Measurements from ENCODE around the gene BUD13. TPM values are rescaled to one million over a fixed set of nuclear protein-coding genes. Genes with fewer than 3 reads are reported as not detected.

The BUD13 gene
- total and polyA plus RNA-seq, 10 of the 15 experiments (the other 5 are each of a cell fraction or from before 2014, with no cell fraction given) = 10.9 to 36.5 (median 24.7) TPM

DNA sequence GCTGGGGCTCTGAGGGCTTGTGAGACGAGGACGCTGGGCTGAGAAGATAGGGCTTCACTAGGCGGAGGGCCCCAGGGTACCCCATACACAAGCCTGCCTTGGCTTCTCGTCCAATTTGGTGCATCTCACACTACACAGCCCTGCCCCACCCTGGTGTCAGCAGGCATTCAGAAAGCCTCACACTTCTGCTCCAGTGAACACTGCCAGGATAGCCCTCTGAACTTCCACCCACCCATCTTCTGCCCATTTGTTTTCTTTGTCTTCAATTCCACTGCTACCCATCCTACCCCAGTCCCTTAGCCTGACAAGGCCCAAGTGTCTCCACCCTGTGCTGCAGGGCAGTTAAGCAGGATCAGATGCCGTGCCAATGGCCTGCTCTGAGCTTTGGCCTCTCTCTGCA is 1.9 kb upstream of the BUD13 start:
- Histone ChIP-seq H3K27me3 (replicated peaks in 1 of 2; ENCODE audit: control insufficient read depth in 2 of 2, insufficient read depth in 2 of 2, low read length in 1 of 2) (no peaks in the 10 kb centered on the region), H2AFZ (ENCODE audit: control insufficient read depth, low read depth, low read length) (no peak overlapping the region), H3K4me3 (no peak overlapping the region), H3K9ac (ENCODE audit: control insufficient read depth, insufficient read depth, low read length) (no peak overlapping the region), H3K4me1 (ENCODE audit: control insufficient read depth, insufficient read depth, low read length) (peaks cover 3% of the 10 kb centered on the region; the same call in 1 of the 2 replicates), H3K27ac (ENCODE audit: control insufficient read depth, insufficient read depth) (no peak overlapping the region), H3K36me3 (ENCODE audit: control insufficient read depth in 2 of 2, insufficient read depth in 2 of 2, low read length in 1 of 2) (peaks cover 4 to 22% of the 10 kb centered on the region in 2 experiments), H3K4me2 (ENCODE audit: control insufficient read depth, insufficient read depth) (no peak overlapping the region), H3K9me3 (replicated peaks; ENCODE audit: control insufficient read depth, insufficient read depth, low read length) (no peaks in the 10 kb centered on the region), H3K79me2 (ENCODE audit: control insufficient read depth, insufficient read depth, low read length) (peaks cover 21% of the 10 kb centered on the region), H4K20me1 (ENCODE audit: control insufficient read depth, insufficient read depth) (no peaks in the 10 kb centered on the region)
- POLR2A ChIA-PET = interaction anchor here (0.7 to 4.2 kb wide), 4 partner anchors 12 to 453 kb away, joined by 3 to 28 read pairs (median 5); partner anchors contain the start of gene ZPR1
- WGBS (ENCODE audit: insufficient coverage, insufficient replicate concordance, low lambda C conversion rate, missing lambda C conversion rate) = 80% methylated on average over 5 of the region's 5 CpGs
- intact Hi-C loops (cut with micrococcal nuclease; ENCODE audit: unreplicated experiment) = no loop called here
- TF ChIP-seq MYB (IDR thresholded peaks at IDR 0.05; ENCODE audit: borderline replicate concordance, low read depth, low read length) (no peak), POLR2AphosphoS5 (IDR thresholded peaks at IDR 0.05; ENCODE audit: low read length) (peak; percentile 57; the same call in 1 of the 2 replicates), POLR2A (IDR thresholded peaks at IDR 0.05; ENCODE audit: low read depth, low read length) (peak; percentile 62)
- FAIRE-seq (no peak), ATAC-seq (no peak), DNase-seq (ENCODE audit: low read depth, low spot score) (no peak)
- no TSS peak for BruUV-seq (replicated peaks)
- SMC1A ChIA-PET (ENCODE audit: uncharacterized antibody, unreplicated experiment) = interaction anchor here (1.0 kb wide), 1 partner anchor 11 kb away, joined by 3 read pairs; no protein-coding TSS in a partner anchor
- RAD21 ChIA-PET (ENCODE audit: unreplicated experiment) = no interaction called here
- in situ Hi-C loops (cut with MboI) = no loop called here
- CTCF ChIA-PET = interaction anchor here (1.5 to 4.0 kb wide), 3 partner anchors 9 to 61 kb away, joined by 5 to 18 read pairs (median 8); partner anchors contain the start of gene APOA5

GRCh38 chr11:116773203-116774097 is 663 bp upstream of the BUD13 start:
- POLR2A ChIA-PET = interaction anchor here (4.2 kb wide), 1 partner anchor 13 kb away, joined by 28 read pairs; the partner anchor contains the start of gene ZPR1
- peak overlapping the region; percentile 70 for H3K9ac ChIP-seq (ENCODE audit: control insufficient read depth, insufficient read depth, low read length)
- CTCF ChIA-PET = interaction anchor here (0.9 to 4.0 kb wide), 4 partner anchors 10 to 333 kb away, joined by 3 to 18 read pairs (median 6); partner anchors contain the start of gene APOA5
- no peaks in the 10 kb centered on the region for H3K9me3 ChIP-seq (replicated peaks; ENCODE audit: control insufficient read depth, insufficient read depth, low read length)
- RAD21 ChIA-PET (ENCODE audit: unreplicated experiment) = interaction anchor here (0.6 to 1.7 kb wide), 4 partner anchors 10 to 371 kb away, joined by 3 to 7 read pairs (median 4); partner anchors contain the start of genes PAFAH1B2 and ZPR1
- no peak for DNase-seq (ENCODE audit: low read depth, low spot score)
- H3K36me3 ChIP-seq (ENCODE audit: control insufficient read depth in 2 of 2, insufficient read depth in 2 of 2, low read length in 1 of 2) = peaks cover 4 to 15% of the 10 kb centered on the region in 2 experiments
- peak overlapping the region; percentile 82 for H3K4me3 ChIP-seq
- no peaks in the 10 kb centered on the region for H3K27me3 ChIP-seq (replicated peaks in 1 of 2; ENCODE audit: control insufficient read depth in 2 of 2, insufficient read depth in 2 of 2, low read length in 1 of 2)
- peak; percentile 65 for ATAC-seq
- TSS peak; percentile 94 for BruUV-seq (replicated peaks)
- peak overlapping the region; percentile 87 for H3K4me2 ChIP-seq (ENCODE audit: control insufficient read depth, insufficient read depth)
- peaks cover 21% of the 10 kb centered on the region for H3K79me2 ChIP-seq (ENCODE audit: control insufficient read depth, insufficient read depth, low read length)
- SMC1A ChIA-PET (ENCODE audit: uncharacterized antibody, unreplicated experiment) = interaction anchor here (0.8 to 1.4 kb wide), 4 partner anchors 9 to 80 kb away, joined by 3 to 4 read pairs (median 4); no protein-coding TSS in a partner anchor
- no peak for FAIRE-seq
- in situ Hi-C loops (cut with MboI) = no loop called here
- peak overlapping the region; percentile 80 for H3K27ac ChIP-seq (ENCODE audit: control insufficient read depth, insufficient read depth)
- intact Hi-C loops (cut with micrococcal nuclease; ENCODE audit: unreplicated experiment) = no loop called here
- H2AFZ ChIP-seq (ENCODE audit: control insufficient read depth, low read depth, low read length) = peak overlapping the region; percentile 84
- H4K20me1 ChIP-seq (ENCODE audit: control insufficient read depth, insufficient read depth) = no peaks in the 10 kb centered on the region
- peaks cover 3% of the 10 kb centered on the region; the same call in 1 of the 2 replicates for H3K4me1 ChIP-seq (ENCODE audit: control insufficient read depth, insufficient read depth, low read length)
- WGBS (ENCODE audit: insufficient coverage, insufficient replicate concordance, low lambda C conversion rate, missing lambda C conversion rate) = under 1% methylated on average over 23 of the region's 25 CpGs
- no peak for TF ChIP-seq TCF3 (IDR thresholded peaks at IDR 0.05; ENCODE audit: borderline replicate concordance, insufficient read depth, low read depth, low read length)
- no peak for TF ChIP-seq MYB (IDR thresholded peaks at IDR 0.05; ENCODE audit: borderline replicate concordance, low read depth, low read length)
- TF ChIP-seq EED (IDR thresholded peaks at IDR 0.05; ENCODE audit: low read depth) = no peak
- TF ChIP-seq ZNF687 (IDR thresholded peaks at IDR 0.05) = 0 out of 2 replicates have a peak, but pooled peaks have one; percentile 3
- peak; percentile 4; the same call in 1 of the 2 replicates for TF ChIP-seq IRF4 (IDR thresholded peaks at IDR 0.05; ENCODE audit: low read depth, low read length)
- peak; percentile 11 to 41; a peak in 1 of 4 replicates for TF ChIP-seq CEBPB (IDR thresholded peaks at IDR 0.05; ENCODE audit: borderline replicate concordance in 1 of 2, low read depth in 2 of 2, low read length in 2 of 2)
- no peak for TF ChIP-seq EZH2 (IDR thresholded peaks at IDR 0.05; ENCODE audit: borderline replicate concordance, control insufficient read depth, low read depth, low read length)
- TF ChIP-seq TARDBP (IDR thresholded peaks at IDR 0.05; ENCODE audit: borderline replicate concordance) = no peak
- TF ChIP-seq SMARCA5 (IDR thresholded peaks at IDR 0.05) = 0 out of 2 replicates have a peak, but pooled peaks have one; percentile 22
